ENCODE data around the gene IL1RL1. TPM values are rescaled to one million over a fixed set of nuclear protein-coding genes. Genes with fewer than 3 reads are reported as not detected.

Gene IL1RL1
- total RNA-seq, 2 donors from 2014 or later, result 1.3 to 3.4 TPM

- no peak for TF ChIP-seq POLR2AphosphoS5 (IDR thresholded peaks at IDR 0.05)
- no peak for TF ChIP-seq POLR2A (IDR thresholded peaks at IDR 0.05)
- TF ChIP-seq CTCF (IDR thresholded peaks at IDR 0.05), result no peak
- no peaks in the 10 kb centered on the region for H3K27me3 ChIP-seq (replicated peaks; ENCODE audit: insufficient read depth)
- DNase-seq (ENCODE audit: low spot score), result no peak
- H3K9me3 ChIP-seq, result no peaks in the 10 kb centered on the region
- no peaks in the 10 kb centered on the region for H3K4me1 ChIP-seq (replicated peaks)
- no peak overlapping the region for H3K4me3 ChIP-seq
- no peak overlapping the region for H3K27ac ChIP-seq
- WGBS, result 41% methylated on average over 11 of the region's 11 CpGs
- H3K36me3 ChIP-seq, result no peaks in the 10 kb centered on the region
- intact Hi-C loops (cut with DNase I), result no loop called here
Observed at GRCh38 chr2:102304711-102305611, 6.4 kb upstream of the IL1RL1 start.

- 71% methylated on average over 1 of the region's 1 CpG for WGBS
- TF ChIP-seq POLR2AphosphoS5 (IDR thresholded peaks at IDR 0.05) (no peak), POLR2A (IDR thresholded peaks at IDR 0.05) (no peak), CTCF (IDR thresholded peaks at IDR 0.05) (no peak)
- H3K9me3 ChIP-seq, result no peaks in the 10 kb centered on the region
- H3K36me3 ChIP-seq, result no peaks in the 10 kb centered on the region
- H3K4me1 ChIP-seq (replicated peaks), result no peaks in the 10 kb centered on the region
- DNase-seq (ENCODE audit: low spot score), result no peak
- H3K27ac ChIP-seq, result no peak overlapping the region
- H3K27me3 ChIP-seq (replicated peaks; ENCODE audit: insufficient read depth), result no peaks in the 10 kb centered on the region
- intact Hi-C loops (cut with DNase I), result no loop called here
- H3K4me3 ChIP-seq, result no peak overlapping the region
Observed at GRCh38 chr2:102306125-102306524, 5.2 kb upstream of the IL1RL1 start.

- WGBS, result 97% methylated on average over 2 of the region's 2 CpGs
- no peak overlapping the region for H3K27ac ChIP-seq
- TF ChIP-seq CTCF (IDR thresholded peaks at IDR 0.05) (no peak), POLR2AphosphoS5 (IDR thresholded peaks at IDR 0.05) (no peak), POLR2A (IDR thresholded peaks at IDR 0.05) (no peak)
- H3K4me1 ChIP-seq (replicated peaks), result no peaks in the 10 kb centered on the region
- no peak for DNase-seq (ENCODE audit: low spot score)
- no peaks in the 10 kb centered on the region for H3K27me3 ChIP-seq (replicated peaks; ENCODE audit: insufficient read depth)
- H3K36me3 ChIP-seq, result no peaks in the 10 kb centered on the region
- H3K9me3 ChIP-seq, result no peaks in the 10 kb centered on the region
- intact Hi-C loops (cut with DNase I), result no loop called here
- no peak overlapping the region for H3K4me3 ChIP-seq
Observed at GRCh38 chr2:102313025-102313424, 1.7 kb downstream of the IL1RL1 start.

GRCh38 chr2:102313471-102313870 is 2.1 kb downstream of the IL1RL1 start:
- Histone ChIP-seq H3K27me3 (replicated peaks; ENCODE audit: insufficient read depth) (no peaks in the 10 kb centered on the region), H3K4me1 (replicated peaks) (no peaks in the 10 kb centered on the region), H3K36me3 (no peaks in the 10 kb centered on the region), H3K9me3 (no peaks in the 10 kb centered on the region), H3K4me3 (no peak overlapping the region), H3K27ac (no peak overlapping the region)
- intact Hi-C loops (cut with DNase I), result no loop called here
- no peak for DNase-seq (ENCODE audit: low spot score)
- TF ChIP-seq POLR2A (IDR thresholded peaks at IDR 0.05) (no peak), CTCF (IDR thresholded peaks at IDR 0.05) (no peak)
- WGBS, result 82% methylated on average over 8 of the region's 8 CpGs

- Histone ChIP-seq H3K4me3 (no peak overlapping the region), H3K27ac (no peak overlapping the region), H3K4me1 (replicated peaks) (no peaks in the 10 kb centered on the region), H3K27me3 (replicated peaks; ENCODE audit: insufficient read depth) (no peaks in the 10 kb centered on the region), H3K9me3 (no peaks in the 10 kb centered on the region), H3K36me3 (no peaks in the 10 kb centered on the region)
- DNase-seq (ENCODE audit: low spot score), result no peak
- TF ChIP-seq POLR2AphosphoS5 (IDR thresholded peaks at IDR 0.05) (no peak), CTCF (IDR thresholded peaks at IDR 0.05) (no peak), POLR2A (IDR thresholded peaks at IDR 0.05) (no peak)
- intact Hi-C loops (cut with DNase I), result no loop called here
- WGBS, result 90% methylated on average over 3 of the region's 3 CpGs
Observed at GRCh38 chr2:102313950-102314349, 2.6 kb downstream of the IL1RL1 start.
